Measurements from ENCODE around the gene ARHGEF3.

The ARHGEF3 gene

GRCh38 chr3:56681984-56682461 is 119.7 kb downstream of the ARHGEF3 start:
- no peak for DNase-seq (ENCODE audit: low read depth)

- no peak for DNase-seq (ENCODE audit: low read depth)
Measured at GRCh38 chr3:56680054-56680580, 121.6 kb downstream of the ARHGEF3 start.

All from T follicular helper cell (primary cell).